NOMO-1 treated with dmso at 0.1 percent for 144 hours (cell line): Measurements from ENCODE around the gene MIER2.
"Not testable (repeated sequence)": the region's sequence is repeated elsewhere in the genome, so short reads cannot be mapped to it uniquely, and the experiment has no call there.

Experiments used
- DNase-seq: peaks from one replicate; lab custom pipeline; 2025; ENCODE audit not compliant: unreplicated experiment; lab: John Stamatoyannopoulos, UW

The MIER2 gene

DNA sequence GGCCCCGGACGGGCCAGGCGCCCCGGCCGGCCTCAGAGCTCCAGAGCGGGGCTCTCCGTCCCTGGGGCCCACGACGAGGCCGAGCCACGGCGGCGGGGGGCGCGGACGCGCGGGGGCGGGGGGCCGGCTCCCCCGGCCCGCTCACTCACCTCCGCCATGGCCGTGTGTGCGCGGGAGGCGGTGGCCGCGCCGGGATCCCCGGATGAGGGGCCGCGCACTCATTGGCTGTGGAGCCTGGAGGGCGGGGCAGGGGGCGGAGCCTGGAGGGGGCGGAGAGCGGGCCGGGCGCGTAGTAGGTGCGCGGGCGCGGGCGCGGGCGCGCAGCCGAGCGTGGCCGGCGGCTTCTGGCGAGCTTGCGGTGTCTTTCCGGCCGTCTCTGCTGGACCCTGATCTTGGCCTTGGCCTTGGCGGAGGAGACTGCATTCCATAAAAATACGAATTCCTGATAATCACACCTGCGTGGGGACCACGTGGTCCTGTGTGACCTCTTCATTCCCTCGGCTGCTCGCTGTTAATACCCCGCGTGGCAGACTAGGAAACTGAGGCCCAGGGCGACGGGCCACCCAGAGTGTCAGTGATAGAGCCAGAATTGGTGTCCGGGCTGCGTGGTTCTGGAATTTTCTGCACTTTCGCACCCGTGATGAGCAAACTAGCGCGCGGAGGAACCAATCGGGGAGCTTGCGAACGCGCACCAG, at the start of gene MIER2:
MIER2 (minus strand) TSS at position 172 of the 695 bp plus-strand sequence; CDS start at position 158, 14 bp downstream.
- DNase-seq: peak; percentile 12

- DNase-seq: not testable (repeated sequence)
Measured at GRCh38 chr19:393560-393959, 49.0 kb upstream of the MIER2 start.

- DNase-seq: no peak
Measured at GRCh38 chr19:392375-392970, 47.9 kb upstream of the MIER2 start.

DNA sequence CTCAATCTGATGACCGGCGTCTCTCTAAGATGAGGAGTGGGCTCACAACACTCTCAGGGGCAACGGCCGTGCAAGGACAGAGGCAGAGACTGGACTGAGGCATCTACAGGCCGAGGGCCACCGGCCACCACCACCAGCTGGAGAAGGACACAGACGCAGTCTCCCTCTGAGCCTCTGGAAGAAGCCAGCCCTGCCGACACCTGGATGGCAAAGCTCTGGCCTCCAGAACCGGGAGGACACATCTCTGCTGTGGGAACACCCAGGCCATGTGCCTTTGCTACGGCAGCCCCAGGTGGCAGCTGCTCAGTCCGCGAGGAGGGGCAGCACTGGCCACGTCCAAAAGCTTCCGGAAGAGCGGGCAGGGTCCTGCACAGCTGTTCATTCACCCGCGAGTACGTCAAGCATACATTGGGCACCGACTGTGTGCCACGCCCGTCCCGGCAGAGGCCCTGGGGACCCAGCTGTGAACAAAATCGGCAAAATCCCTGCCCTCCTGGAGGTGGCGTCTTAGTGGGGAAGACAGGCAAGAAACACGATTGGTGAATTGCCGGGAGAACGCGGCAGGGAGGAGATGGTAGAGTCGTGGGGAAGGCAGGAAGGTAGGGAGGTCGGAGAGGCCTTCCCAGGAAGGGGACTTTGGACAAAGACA, 47.3 kb upstream of the MIER2 start:
- no peak for DNase-seq

- DNase-seq: no peak
Measured at GRCh38 chr19:391207-391557, 46.6 kb upstream of the MIER2 start.

DNA sequence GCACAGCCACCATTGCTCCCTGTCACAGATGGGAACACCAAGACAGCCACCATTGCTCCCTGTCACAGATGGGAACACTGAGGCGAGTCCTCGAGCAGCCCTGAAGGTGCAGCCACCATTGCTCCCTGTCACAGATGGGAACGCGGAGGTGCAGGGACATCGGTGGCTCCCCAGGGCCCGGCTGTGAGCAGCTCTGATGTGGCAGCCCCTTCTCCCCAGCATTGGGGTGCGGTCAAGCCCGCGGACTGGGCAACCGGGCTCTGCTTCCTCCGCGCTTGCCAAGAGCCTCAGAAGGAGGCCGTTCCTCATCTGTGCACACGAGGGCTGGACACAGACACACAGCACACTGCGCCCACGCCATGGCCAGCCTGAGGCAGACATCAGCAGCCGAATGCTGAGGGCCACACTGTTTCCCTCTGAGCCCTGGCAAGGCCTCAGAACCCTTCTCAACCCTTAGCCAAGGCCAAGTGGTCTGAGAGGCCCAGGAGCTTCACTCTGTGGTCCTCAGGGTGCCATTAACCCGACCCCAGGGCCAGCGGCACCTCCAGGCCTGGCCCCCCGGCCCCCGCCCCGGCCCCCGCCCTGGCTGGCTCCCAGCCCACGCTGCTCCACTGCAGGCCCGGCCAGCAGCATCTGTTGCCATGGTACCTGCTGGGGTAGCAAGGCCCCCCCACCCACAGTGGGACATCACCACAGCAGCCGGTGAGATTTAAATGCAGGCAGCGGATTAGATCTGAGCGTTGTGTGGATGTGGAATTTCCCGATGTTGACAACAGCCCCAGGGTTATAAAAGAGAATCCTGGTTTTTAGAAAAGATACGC, 46.0 kb upstream of the MIER2 start:
- DNase-seq: no peak

GRCh38 chr19:389935-390289, 45.3 kb upstream of the MIER2 start:
- DNase-seq: no peak

DNA sequence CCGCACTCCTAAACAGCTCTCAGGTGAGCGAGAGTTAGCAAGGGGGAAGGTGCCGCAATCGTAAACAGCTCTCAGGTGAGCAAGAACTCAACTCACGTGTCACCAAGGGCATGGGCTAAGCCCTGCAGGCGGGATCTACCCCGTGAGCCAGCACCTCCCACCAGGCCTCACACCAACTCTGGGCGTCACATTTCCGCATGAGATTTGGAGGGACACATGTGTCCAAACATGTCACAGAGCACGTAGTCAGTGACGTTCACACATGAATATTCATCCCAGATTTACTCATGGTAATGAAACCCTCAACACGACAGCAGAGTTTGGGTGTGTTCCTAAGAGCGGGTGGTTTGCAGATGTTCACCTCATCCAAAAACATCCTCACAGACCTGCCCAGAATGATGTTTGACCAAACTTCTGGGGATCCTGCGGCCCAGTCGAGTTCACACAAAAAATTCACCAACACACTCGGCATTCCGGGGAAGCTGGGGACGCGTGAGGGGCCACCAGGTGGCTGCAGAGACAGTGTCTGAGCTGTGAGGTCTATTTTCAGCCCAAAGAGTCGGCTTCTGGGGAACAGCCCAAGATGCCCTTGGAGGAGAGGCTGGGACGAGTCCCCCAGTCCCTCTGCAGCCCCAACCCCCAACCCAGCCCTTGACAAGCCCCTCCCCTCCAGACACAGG, 44.8 kb upstream of the MIER2 start:
- no peak for DNase-seq

DNA sequence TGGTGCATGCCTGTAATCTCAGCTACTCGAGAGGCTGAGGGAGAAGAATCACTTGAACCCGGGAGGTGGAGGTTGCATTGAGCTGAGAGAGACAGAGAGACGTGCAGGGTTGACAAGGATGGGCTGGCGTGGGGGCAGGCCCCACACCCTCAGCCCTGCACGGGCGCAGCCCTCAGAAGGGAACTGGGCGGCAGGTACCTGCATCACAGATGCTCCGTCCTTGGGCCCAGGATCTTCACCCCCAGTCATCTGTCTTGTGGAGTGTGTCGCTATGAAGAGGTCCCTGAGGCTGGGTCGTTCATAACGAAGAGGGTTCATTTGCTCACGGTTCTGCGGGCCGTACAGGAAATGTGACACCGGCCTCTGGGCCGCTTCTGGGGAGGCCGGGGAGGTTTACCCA, 44.1 kb upstream of the MIER2 start:
- DNase-seq: no peak

GRCh38 chr19:387777-388176, 43.2 kb upstream of the MIER2 start:
- no peak for DNase-seq

DNA sequence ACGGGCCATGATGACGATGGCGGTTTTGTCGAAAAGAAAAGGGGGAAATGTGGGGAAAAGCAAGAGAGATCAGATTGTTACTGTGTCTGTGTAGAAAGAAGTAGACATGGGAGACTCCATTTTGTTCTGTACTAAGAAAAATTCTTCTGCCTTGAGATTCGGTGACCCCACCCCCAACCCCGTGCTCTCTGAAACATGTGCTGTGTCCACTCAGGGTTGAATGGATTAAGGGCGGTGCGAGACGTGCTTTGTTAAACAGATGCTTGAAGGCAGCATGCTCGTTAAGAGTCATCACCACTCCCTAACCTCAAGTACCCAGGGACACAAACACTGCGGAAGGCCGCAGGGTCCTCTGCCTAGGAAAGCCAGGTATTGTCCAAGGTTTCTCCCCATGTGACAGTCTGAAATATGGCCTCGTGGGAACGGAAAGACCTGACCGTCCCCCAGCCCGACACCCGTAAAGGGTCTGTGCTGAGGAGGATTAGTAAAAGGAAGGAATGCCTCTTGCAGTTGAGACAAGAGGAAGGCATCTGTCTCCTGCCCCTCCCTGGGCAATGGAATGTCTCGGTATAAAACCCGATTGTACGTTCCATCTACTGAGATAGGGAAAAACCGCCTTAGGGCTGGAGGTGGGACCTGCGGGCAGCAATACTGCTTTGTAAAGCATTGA, 42.2 kb upstream of the MIER2 start:
- not testable (repeated sequence) for DNase-seq

- not testable (repeated sequence) for DNase-seq
Measured at GRCh38 chr19:386189-386588, 41.6 kb upstream of the MIER2 start.

- DNase-seq: no peak
Measured at GRCh38 chr19:384799-385169, 40.2 kb upstream of the MIER2 start.

GRCh38 chr19:383922-384798, 39.6 kb upstream of the MIER2 start:
- no peak for DNase-seq

DNA sequence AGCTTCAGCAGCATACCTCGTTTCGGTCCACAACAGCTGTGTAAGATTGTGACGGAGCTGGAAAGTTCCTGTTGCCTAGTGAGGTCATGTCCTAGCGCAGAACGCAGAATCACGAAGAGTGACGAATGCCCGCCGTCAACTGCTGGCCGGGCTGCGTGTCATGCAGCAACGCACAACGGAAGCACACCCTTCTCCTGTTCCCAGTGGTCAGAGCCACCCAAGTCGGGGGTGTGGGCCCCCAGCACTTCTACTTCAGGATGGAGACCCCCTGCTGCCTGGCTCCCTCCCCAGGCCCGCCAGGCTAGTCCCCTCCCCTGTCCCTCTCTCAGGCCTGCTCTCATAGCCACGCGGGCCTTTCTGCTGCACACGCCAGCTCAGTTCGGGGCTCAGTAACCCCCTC, 38.4 kb upstream of the MIER2 start:
- DNase-seq: no peak

DNA sequence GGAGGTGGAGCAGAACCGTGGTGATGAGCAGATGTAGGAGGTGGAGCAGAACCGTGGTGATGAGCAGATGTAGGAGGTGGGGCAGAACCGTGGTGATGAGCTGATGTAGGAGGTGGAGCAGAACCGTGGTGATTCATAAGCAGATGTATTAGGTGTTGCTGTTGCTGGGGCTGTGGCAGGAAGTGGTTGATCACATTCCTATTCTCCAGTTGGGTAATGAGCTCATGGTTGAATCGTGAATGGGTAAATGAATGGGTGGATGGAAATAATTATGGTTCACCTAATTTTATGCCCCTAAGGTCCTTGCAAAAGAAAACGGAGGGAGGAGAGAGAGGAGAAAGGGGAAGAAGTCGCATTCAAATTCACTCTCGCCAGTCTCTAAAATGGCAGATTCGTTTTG, 38.0 kb upstream of the MIER2 start:
- DNase-seq: peak; percentile 36

GRCh38 chr19:381901-382300, 37.3 kb upstream of the MIER2 start:
- not testable (repeated sequence) for DNase-seq

DNA sequence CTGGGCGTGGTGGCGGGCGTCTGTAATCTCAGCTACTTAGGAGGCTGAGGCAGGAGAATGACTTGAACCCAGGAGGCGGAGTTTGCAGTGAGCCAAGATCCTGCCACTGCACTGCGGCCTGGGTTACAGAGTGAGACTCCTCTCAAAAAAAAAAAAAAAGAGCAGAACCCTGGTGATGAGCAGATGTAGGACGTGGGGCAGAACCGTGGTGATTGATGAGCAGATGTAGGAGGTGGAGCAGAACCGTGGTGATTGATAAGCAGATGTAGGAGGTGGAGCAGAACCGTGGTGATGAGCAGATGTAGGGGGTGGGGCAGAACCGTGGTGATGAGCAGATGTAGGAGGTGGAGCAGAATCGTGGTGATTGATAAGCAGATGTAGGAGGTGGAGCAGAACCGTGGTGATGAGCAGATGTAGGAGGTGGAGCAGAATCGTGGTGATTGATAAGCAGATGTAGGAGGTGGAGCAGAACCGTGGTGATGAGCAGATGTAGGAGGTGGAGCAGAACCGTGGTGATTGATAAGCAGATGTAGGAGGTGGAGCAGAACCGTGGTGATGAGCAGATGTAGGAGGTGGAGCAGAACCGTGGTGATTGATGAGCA, 36.1 kb upstream of the MIER2 start:
- DNase-seq: not testable (repeated sequence)

DNA sequence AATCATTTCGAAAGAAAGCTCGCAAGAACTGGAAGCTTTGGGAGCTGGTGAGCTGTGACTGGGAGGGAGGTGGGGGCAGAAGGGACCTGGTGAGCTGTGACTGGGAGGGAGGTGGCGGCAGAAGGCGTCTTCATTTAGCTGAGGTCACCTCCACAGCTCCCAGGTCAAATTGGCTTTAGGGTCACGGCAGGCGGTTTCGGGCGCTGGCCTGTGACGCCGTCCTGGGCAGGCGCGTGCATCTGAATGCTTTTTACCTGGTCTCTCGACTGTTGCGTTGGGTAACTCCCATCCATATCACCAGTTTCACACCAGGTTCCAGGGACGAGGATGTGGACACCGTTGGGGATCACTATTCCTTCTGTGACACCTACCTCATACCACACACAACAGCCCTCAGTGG, 35.2 kb upstream of the MIER2 start:
- no peak for DNase-seq
